ENCODE data around the gene PBLD.

GRCh38 chr10:68301790-68302502, 30.8 kb downstream of the PBLD start:
- TF ChIP-seq MTA1 (IDR thresholded peaks at IDR 0.05; ENCODE audit: borderline replicate concordance) (no peak), NEUROD1 (IDR thresholded peaks at IDR 0.05; ENCODE audit: borderline replicate concordance, low read depth, low read length, partially characterized antibody) (no peak), JUN (IDR thresholded peaks at IDR 0.05; ENCODE audit: borderline replicate concordance, low read depth, low read length) (no peak), JUN (CRISPR knock-in tag; IDR thresholded peaks at IDR 0.05; ENCODE audit: borderline replicate concordance) (no peak), NFIC (IDR thresholded peaks at IDR 0.05) (no peak), SETDB1 (IDR thresholded peaks at IDR 0.05; ENCODE audit: low read length) (no peak), NR1H2 (CRISPR knock-in tag; IDR thresholded peaks at IDR 0.05) (no peak), EZH2 (IDR thresholded peaks at IDR 0.05; ENCODE audit: borderline replicate concordance, low read depth, low read length) (no peak), TEAD4 (IDR thresholded peaks at IDR 0.05; ENCODE audit: low read length) (0 out of 2 replicates have a peak, but pooled peaks have one; percentile 12), TEAD4 (CRISPR knock-in tag; IDR thresholded peaks at IDR 0.05; ENCODE audit: borderline replicate concordance) (no peak), REST (IDR thresholded peaks at IDR 0.05; ENCODE audit: borderline replicate concordance) (peak; percentile 71; the same call in 1 of the 2 replicates), REST (CRISPR knock-in tag; IDR thresholded peaks at IDR 0.05; ENCODE audit: low read depth) (no peak)
- TF ChIP-seq, protein P1, sequence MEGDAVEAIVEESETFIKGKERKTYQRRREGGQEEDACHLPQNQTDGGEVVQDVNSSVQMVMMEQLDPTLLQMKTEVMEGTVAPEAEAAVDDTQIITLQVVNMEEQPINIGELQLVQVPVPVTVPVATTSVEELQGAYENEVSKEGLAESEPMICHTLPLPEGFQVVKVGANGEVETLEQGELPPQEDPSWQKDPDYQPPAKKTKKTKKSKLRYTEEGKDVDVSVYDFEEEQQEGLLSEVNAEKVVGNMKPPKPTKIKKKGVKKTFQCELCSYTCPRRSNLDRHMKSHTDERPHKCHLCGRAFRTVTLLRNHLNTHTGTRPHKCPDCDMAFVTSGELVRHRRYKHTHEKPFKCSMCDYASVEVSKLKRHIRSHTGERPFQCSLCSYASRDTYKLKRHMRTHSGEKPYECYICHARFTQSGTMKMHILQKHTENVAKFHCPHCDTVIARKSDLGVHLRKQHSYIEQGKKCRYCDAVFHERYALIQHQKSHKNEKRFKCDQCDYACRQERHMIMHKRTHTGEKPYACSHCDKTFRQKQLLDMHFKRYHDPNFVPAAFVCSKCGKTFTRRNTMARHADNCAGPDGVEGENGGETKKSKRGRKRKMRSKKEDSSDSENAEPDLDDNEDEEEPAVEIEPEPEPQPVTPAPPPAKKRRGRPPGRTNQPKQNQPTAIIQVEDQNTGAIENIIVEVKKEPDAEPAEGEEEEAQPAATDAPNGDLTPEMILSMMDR (IDR thresholded peaks at IDR 0.05 in 2 of 3, conservative IDR thresholded peaks at IDR 0.05 in 1 of 3; ENCODE audit: insufficient read depth in 2 of 3, low read depth in 1 of 3, low read length in 3 of 3), result peak; percentile 40 to 84 (median 66); a peak in 5 of 6 replicates
- TF ChIP-seq, protein P2, sequence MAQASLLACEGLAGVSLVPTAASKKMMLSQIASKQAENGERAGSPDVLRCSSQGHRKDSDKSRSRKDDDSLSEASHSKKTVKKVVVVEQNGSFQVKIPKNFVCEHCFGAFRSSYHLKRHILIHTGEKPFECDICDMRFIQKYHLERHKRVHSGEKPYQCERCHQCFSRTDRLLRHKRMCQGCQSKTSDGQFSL (CRISPR knock-in tag; IDR thresholded peaks at IDR 0.05), result no peak
- TF ChIP-seq, protein P2 (tag; IDR thresholded peaks at IDR 0.05), result no peak
- TF ChIP-seq, protein P3, sequence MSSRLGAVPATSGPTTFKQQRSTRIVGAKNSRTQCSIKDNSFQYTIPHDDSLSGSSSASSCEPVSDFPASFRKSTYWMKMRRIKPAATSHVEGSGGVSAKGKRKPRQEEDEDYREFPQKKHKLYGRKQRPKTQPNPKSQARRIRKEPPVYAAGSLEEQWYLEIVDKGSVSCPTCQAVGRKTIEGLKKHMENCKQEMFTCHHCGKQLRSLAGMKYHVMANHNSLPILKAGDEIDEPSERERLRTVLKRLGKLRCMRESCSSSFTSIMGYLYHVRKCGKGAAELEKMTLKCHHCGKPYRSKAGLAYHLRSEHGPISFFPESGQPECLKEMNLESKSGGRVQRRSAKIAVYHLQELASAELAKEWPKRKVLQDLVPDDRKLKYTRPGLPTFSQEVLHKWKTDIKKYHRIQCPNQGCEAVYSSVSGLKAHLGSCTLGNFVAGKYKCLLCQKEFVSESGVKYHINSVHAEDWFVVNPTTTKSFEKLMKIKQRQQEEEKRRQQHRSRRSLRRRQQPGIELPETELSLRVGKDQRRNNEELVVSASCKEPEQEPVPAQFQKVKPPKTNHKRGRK (tag; IDR thresholded peaks at IDR 0.05), result no peak
- TF ChIP-seq, protein P4, sequence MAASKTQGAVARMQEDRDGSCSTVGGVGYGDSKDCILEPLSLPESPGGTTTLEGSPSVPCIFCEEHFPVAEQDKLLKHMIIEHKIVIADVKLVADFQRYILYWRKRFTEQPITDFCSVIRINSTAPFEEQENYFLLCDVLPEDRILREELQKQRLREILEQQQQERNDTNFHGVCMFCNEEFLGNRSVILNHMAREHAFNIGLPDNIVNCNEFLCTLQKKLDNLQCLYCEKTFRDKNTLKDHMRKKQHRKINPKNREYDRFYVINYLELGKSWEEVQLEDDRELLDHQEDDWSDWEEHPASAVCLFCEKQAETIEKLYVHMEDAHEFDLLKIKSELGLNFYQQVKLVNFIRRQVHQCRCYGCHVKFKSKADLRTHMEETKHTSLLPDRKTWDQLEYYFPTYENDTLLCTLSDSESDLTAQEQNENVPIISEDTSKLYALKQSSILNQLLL (CRISPR knock-in tag; IDR thresholded peaks at IDR 0.05; ENCODE audit: borderline replicate concordance), result no peak
